Measurements from ENCODE around the gene HTR4.
"Not testable (repeated sequence)": the region's sequence is repeated elsewhere in the genome, so short reads cannot be mapped to it uniquely, and the experiment has no call there.

Gene HTR4

GRCh38 chr5:148556835-148557234 is 97.5 kb downstream of the HTR4 start:
- no peak for DNase-seq
- no peak for TF ChIP-seq POLR2A (IDR thresholded peaks at IDR 0.05; ENCODE audit: low read length)
- no peak for TF ChIP-seq GATA1 (IDR thresholded peaks at IDR 0.05; ENCODE audit: low read depth, low read length)

DNA sequence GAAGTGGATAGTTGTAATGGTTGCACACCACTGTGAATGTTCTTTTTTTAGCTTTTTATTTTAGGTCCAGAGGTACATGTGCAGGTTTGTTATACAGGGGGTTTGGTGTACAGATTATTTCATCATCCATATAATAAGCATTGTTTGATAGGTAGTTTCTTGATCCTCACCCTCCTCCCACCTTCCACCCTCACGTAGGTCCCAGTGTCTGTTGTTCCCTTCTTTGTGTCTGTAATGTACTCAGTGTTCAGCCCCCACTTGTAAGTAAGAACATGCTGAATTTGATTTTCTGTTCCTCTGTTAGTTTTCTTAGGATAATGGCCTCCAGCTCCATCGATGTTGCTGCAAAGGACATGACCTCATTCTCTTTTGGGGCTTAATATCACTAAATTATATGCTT is 99.7 kb downstream of the HTR4 start:
- TF ChIP-seq GATA1 (IDR thresholded peaks at IDR 0.05; ENCODE audit: low read depth, low read length) (no peak), POLR2A (IDR thresholded peaks at IDR 0.05; ENCODE audit: low read length) (no peak)
- DNase-seq = no peak

- TF ChIP-seq POLR2A (IDR thresholded peaks at IDR 0.05; ENCODE audit: low read length) (no peak), GATA1 (IDR thresholded peaks at IDR 0.05; ENCODE audit: low read depth, low read length) (no peak)
- DNase-seq = no peak
Observed at GRCh38 chr5:148543727-148544126, 110.6 kb downstream of the HTR4 start.

- no peak for TF ChIP-seq POLR2A (IDR thresholded peaks at IDR 0.05; ENCODE audit: low read length)
- no peak for TF ChIP-seq GATA1 (IDR thresholded peaks at IDR 0.05; ENCODE audit: low read depth, low read length)
- no peak for DNase-seq
Observed at GRCh38 chr5:148542812-148543211, 111.5 kb downstream of the HTR4 start.

- DNase-seq = no peak
- TF ChIP-seq POLR2A (IDR thresholded peaks at IDR 0.05; ENCODE audit: low read length) = no peak
- no peak for TF ChIP-seq GATA1 (IDR thresholded peaks at IDR 0.05; ENCODE audit: low read depth, low read length)
Observed at GRCh38 chr5:148541054-148541835, 113.1 kb downstream of the HTR4 start.

DNA sequence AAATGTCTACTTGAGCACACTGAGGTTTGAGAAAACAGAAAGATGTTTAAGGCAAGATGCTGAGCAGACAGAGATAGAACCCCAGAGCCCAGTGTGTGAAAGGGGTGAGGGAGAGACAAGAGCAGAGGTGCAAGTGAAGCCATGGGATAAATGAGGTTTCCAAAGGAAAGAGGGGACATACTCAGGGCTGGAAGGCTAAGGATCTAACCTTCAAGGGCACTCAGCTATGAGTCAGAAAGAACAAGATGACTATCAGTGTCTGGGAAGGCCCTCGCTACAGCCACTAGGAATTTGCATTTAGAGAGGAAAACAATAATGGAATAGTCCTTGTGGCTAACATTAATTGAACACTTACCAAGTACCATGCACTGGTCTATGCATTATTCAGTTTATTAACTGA is 113.7 kb downstream of the HTR4 start:
- no peak for TF ChIP-seq POLR2A (IDR thresholded peaks at IDR 0.05; ENCODE audit: low read length)
- no peak for TF ChIP-seq GATA1 (IDR thresholded peaks at IDR 0.05; ENCODE audit: low read depth, low read length)

GRCh38 chr5:148539851-148540250 is 114.5 kb downstream of the HTR4 start:
- no peak for DNase-seq
- TF ChIP-seq GATA1 (IDR thresholded peaks at IDR 0.05; ENCODE audit: low read depth, low read length) (no peak), POLR2A (IDR thresholded peaks at IDR 0.05; ENCODE audit: low read length) (no peak)

More for the DNA sequence above, 113.7 kb downstream of the HTR4 start:
- no peak for DNase-seq

- no peak for TF ChIP-seq GATA1 (IDR thresholded peaks at IDR 0.05; ENCODE audit: low read depth, low read length)
- no peak for TF ChIP-seq POLR2A (IDR thresholded peaks at IDR 0.05; ENCODE audit: low read length)
- DNase-seq = no peak
Observed at GRCh38 chr5:148535190-148535589, 119.1 kb downstream of the HTR4 start.

DNA sequence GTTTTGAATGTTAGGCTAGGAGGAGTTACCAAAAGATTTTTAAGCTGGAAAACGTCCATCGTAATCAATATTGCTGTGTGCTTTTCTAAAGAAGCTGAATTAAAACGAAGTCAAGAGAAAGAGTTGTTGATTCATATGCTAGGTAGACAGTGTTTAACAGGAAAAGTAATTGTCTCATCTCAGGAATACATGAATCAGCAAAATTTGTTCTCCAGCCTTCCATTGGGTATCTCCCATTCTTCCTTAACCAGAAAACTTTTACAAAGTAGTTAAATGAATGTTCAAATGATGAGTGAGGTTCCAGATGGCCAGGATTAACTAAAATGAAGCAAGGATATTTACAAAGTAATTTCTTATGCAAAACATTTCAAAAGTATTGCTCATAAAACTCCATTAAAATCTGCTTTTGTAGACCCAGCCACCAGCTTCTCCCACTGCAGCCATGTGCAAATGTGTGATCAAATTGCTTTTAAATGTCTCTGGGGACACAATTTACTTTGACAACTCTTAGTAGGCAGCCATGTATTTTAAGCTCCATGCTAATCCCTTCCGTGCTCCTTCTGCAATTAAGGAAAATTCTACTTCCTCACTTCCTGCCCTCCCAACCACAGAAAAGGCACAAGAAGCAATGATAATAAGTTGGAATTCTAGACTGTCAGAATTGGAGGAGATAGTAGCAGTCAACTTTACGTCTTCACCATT is 121.2 kb downstream of the HTR4 start:
- TF ChIP-seq GATA1 (IDR thresholded peaks at IDR 0.05; ENCODE audit: low read depth, low read length) (no peak), POLR2A (IDR thresholded peaks at IDR 0.05; ENCODE audit: low read length) (no peak)
- no peak for DNase-seq

GRCh38 chr5:148529450-148529849 is 124.9 kb downstream of the HTR4 start:
- not testable (repeated sequence) for DNase-seq

DNA sequence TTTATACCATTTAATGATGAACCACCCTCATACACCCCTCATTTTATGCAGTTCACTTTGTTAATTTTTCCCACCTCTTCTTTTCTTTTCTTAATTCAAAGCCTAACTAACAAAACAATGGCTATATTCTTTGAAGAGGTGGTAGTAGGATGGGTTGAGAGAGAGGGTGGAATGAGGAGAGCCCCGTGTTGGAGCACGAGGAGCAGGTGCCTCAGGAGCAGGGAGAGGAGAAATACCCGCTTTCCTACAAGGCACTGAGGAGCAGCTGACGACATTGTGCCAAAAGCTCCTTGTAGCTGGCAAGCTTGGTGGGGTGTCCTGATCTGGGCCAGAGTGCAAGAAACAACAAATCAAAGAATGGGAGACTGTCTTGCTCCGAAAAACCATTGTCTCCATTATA is 129.6 kb downstream of the HTR4 start:
- no peak for TF ChIP-seq GATA1 (IDR thresholded peaks at IDR 0.05; ENCODE audit: low read depth, low read length)
- no peak for DNase-seq

DNA sequence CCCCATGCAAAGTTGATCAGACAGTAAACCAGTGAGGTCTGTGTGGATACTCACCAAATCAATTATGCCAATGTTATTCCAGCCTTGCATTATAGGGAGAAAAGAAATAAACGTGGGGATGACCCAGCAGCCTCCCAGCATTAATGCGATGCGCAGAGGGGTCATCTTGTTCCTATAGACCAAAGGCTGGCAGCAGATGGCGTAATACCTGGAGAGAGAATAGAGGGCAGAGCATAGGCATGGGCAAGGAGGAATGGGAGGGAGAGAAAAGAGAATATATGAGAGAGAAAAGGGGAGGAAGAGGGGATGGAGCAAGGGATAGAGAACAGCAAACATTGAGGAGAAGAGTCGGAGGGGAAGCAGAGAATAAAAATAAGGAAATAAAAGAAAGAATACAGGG is 131.2 kb downstream of the HTR4 start:
- TF ChIP-seq POLR2A (IDR thresholded peaks at IDR 0.05; ENCODE audit: low read length) (no peak), GATA1 (IDR thresholded peaks at IDR 0.05; ENCODE audit: low read depth, low read length) (no peak)
- no peak for DNase-seq

DNA sequence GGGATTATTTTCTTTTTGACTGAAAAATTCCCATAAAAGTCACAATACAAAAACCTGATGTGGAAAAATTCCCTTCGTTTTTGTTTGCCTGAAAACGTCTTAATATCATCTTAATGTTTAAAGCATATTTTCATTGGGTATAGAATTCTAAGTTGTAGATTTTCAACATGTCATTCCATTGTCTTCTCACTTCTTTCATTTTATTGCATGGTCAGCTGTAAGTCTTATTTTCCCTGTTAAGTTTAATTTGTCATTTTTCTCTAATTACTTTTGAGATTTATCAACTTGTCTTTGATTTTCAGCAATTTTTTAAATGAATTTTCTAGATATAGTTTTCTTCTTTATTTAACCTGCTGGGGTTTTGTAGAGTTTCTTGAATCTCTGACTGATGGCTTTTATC is 138.9 kb downstream of the HTR4 start:
- DNase-seq = no peak
- no peak for TF ChIP-seq POLR2A (IDR thresholded peaks at IDR 0.05; ENCODE audit: low read length)

- TF ChIP-seq GATA1 (IDR thresholded peaks at IDR 0.05; ENCODE audit: low read depth, low read length) (no peak), POLR2A (IDR thresholded peaks at IDR 0.05; ENCODE audit: low read length) (no peak)
- DNase-seq = no peak
Observed at GRCh38 chr5:148514344-148514743, 140.0 kb downstream of the HTR4 start.

GRCh38 chr5:148512498-148512897 is 141.8 kb downstream of the HTR4 start:
- no peak for DNase-seq
- no peak for TF ChIP-seq GATA1 (IDR thresholded peaks at IDR 0.05; ENCODE audit: low read depth, low read length)
- no peak for TF ChIP-seq POLR2A (IDR thresholded peaks at IDR 0.05; ENCODE audit: low read length)
